SK-N-SH (cell line): ENCODE measurements around the gene COMMD10. TPM values are rescaled to one million over a fixed set of nuclear protein-coding genes. Genes with fewer than 3 reads are reported as not detected.

Experiments used
- CTCF ChIA-PET: fragments of 300-600, 350-600 bp; formaldehyde crosslinking; extraction: SDS; loops from one replicate; lab custom pipeline; 2021; lab: Yijun Ruan, JAX
- POLR2A ChIA-PET: fragments of 350-600 bp; sonication (Branson Sonifier 250); formaldehyde crosslinking; extraction: SDS; loops from one replicate; lab custom pipeline; 2020; ENCODE audit warnings: antibody characterized with exemption, inconsistent platforms; lab: Yijun Ruan, JAX
- DNase-seq: peaks from one replicate; pipeline ENCODE4 v3.0.0; 2012
- H2AFZ ChIP-seq: fragments of 200-600 bp; sonication (generic); 2 replicates; pipeline ENCODE4 v1.8.1; 2016; ENCODE audit warnings: antibody characterized with exemption, mild to moderate bottlenecking, low read depth
- H3F3A ChIP-seq: fragments of 200-600 bp; sonication (generic); replicated peaks from 2 replicates; pipeline ENCODE3; 2016; ENCODE audit warnings: antibody characterized with exemption, mild to moderate bottlenecking; ENCODE audit not compliant: insufficient read depth
- H3K27ac ChIP-seq, 2 experiments: fragments of 200-500 bp in 1 of 2; fragments of 200-600 bp in 1 of 2; sonication (Bioruptor generic) in 1 of 2; sonication (generic), shearing (Covaris generic) in 1 of 2; 2 replicates each; pipeline versions ENCODE4 v1.5.1 to v1.6.1; 2014 to 2016; ENCODE audit warnings: low read depth in 2 of 2, inconsistent platforms in 1 of 2, low read length in 1 of 2, mild to moderate bottlenecking in 1 of 2, mixed read lengths in 1 of 2
- H3K27me3 ChIP-seq: fragments of 200-600 bp; sonication (generic), shearing (Covaris generic); 2 replicates; pipeline ENCODE4 v1.6.1; 2016; ENCODE audit warnings: mixed run types; ENCODE audit not compliant: insufficient read depth
- H3K36me3 ChIP-seq, 2 experiments: fragments of 200-500 bp in 1 of 2; fragments of 200-600 bp in 1 of 2; sonication (Bioruptor generic) in 1 of 2; sonication (generic) in 1 of 2; replicated peaks in 1 of 2; 2 replicates each; pipeline versions ENCODE3 to v1.5.1; 2014 to 2016; ENCODE audit warnings: low read length in 1 of 2, mild to moderate bottlenecking in 1 of 2; ENCODE audit not compliant: insufficient read depth in 2 of 2, control insufficient read depth in 1 of 2
- H3K4me1 ChIP-seq, 2 experiments: fragments of 200-500 bp in 1 of 2; fragments of 200-600 bp in 1 of 2; sonication (Bioruptor generic) in 1 of 2; sonication (generic), shearing (Covaris generic) in 1 of 2; 2 replicates each; pipeline versions ENCODE4 v1.5.1 to v1.6.1; 2014 to 2016; ENCODE audit warnings: low read depth in 1 of 2, low read length in 1 of 2, mixed run types in 1 of 2; ENCODE audit not compliant: insufficient read depth in 2 of 2, control insufficient read depth in 1 of 2
- H3K4me2 ChIP-seq: fragments of 200-600 bp; sonication (generic), shearing (Covaris generic); 2 replicates; pipeline ENCODE4 v1.6.1; 2017; ENCODE audit warnings: mixed run types
- H3K4me3 ChIP-seq, 2 experiments: fragments of 200-500 bp in 1 of 2; fragments of 200-600 bp in 1 of 2; sonication (Bioruptor generic) in 1 of 2; sonication (generic), shearing (Covaris generic) in 1 of 2; 2 replicates each; pipeline versions ENCODE4 v1.5.1 to v1.8.1; 2014 to 2016; ENCODE audit warnings: low read depth in 2 of 2, inconsistent platforms in 1 of 2, low read length in 1 of 2, mild to moderate bottlenecking in 1 of 2, mixed read lengths in 1 of 2, moderate library complexity in 1 of 2
- H3K79me2 ChIP-seq: fragments of 200-600 bp; sonication (generic); 2 replicates; pipeline ENCODE4 v1.8.1; 2017; ENCODE audit warnings: mild to moderate bottlenecking; ENCODE audit not compliant: insufficient read depth
- H3K9ac ChIP-seq: fragments of 200-600 bp; sonication (generic); 2 replicates; pipeline ENCODE4 v1.6.1; 2017; ENCODE audit warnings: mixed run types
- H3K9me2 ChIP-seq: fragments of 200-600 bp; sonication (generic); 2 replicates; pipeline ENCODE4 v1.6.1; 2017; ENCODE audit warnings: mixed run types
- H3K9me3 ChIP-seq: fragments of 200-600 bp; sonication (generic); 2 replicates; pipeline ENCODE4 v1.6.1; 2017; ENCODE audit warnings: mixed run types, mild to moderate bottlenecking, moderate library complexity
- H4K20me1 ChIP-seq: fragments of 200-600 bp; sonication (generic); 2 replicates; pipeline ENCODE4 v1.6.1; 2017; ENCODE audit warnings: mild to moderate bottlenecking, mixed run types; ENCODE audit not compliant: insufficient read depth
- FOXM1 ChIP-seq: IDR thresholded peaks from 2 replicates; pipeline ENCODE4 v1.4.0; 2012; ENCODE audit warnings: low read depth, mild to moderate bottlenecking
- GABPA ChIP-seq: IDR thresholded peaks from 2 replicates; pipeline ENCODE4 v1.4.0; 2012; ENCODE audit warnings: low read depth, mild to moderate bottlenecking
- GATA2 ChIP-seq: sonication (generic); formaldehyde crosslinking; IDR thresholded peaks from 2 replicates; pipeline ENCODE4 v1.5.0; 2020; ENCODE audit warnings: mild to moderate bottlenecking, missing genetic modification reagents
- JUND ChIP-seq: IDR thresholded peaks from 2 replicates; pipeline ENCODE4 v1.4.0; 2012
- NFIC ChIP-seq: IDR thresholded peaks from 2 replicates; pipeline ENCODE4 v1.4.0; 2012; ENCODE audit warnings: borderline replicate concordance
- POLR2AphosphoS5 ChIP-seq: IDR thresholded peaks from 2 replicates; pipeline ENCODE4 v1.6.1; 2012; ENCODE audit warnings: low read depth, low read length
- RCOR1 ChIP-seq: fragments of 150-350 bp; IDR thresholded peaks from 2 replicates; pipeline ENCODE4 v1.6.1; 2017; ENCODE audit warnings: antibody characterized with exemption, low read length
- RXRA ChIP-seq: IDR thresholded peaks from 2 replicates; pipeline ENCODE4 v1.4.0; 2012; ENCODE audit warnings: low read depth, mild to moderate bottlenecking, borderline replicate concordance
- SIN3A ChIP-seq: IDR thresholded peaks from 2 replicates; pipeline ENCODE4 v1.6.1; 2012; ENCODE audit warnings: low read depth, mild to moderate bottlenecking, low read length, moderate library complexity, borderline replicate concordance
- TAF1 ChIP-seq: IDR thresholded peaks from 2 replicates; pipeline ENCODE4 v1.6.1; 2012; ENCODE audit warnings: low read depth, mild to moderate bottlenecking, low read length, moderate library complexity, borderline replicate concordance
- TCF12 ChIP-seq: IDR thresholded peaks from 2 replicates; pipeline ENCODE4 v1.4.0; 2012
- ZBTB33 ChIP-seq: IDR thresholded peaks from 2 replicates; pipeline ENCODE4 v1.4.0; 2012; ENCODE audit warnings: low read depth, borderline replicate concordance
- WGBS: methylation state at CpG from one replicate; pipeline ENCODE4 v1.1.6; 2017; ENCODE audit warnings: low lambda C conversion rate; 5-methylcytosine and 5-hydroxymethylcytosine counted together
- polyA plus RNA-seq, 3 experiments: library from polyadenylated mRNA; depleted of rRNA; stranded (reverse); fragments of >200 nt; gene quantifications; 2 replicates each; pipeline ENCODE4 v1.2.3, GENCODE V29; 2012
- TF ChIP-seq, protein P1 (sequence below): fragments of 200-600 bp; sonication (generic); IDR thresholded peaks from 2 replicates; pipeline ENCODE4 v1.6.1; 2017; ENCODE audit warnings: antibody characterized with exemption, mild to moderate bottlenecking, moderate library complexity
- TF ChIP-seq, protein P2 (sequence below): IDR thresholded peaks from 2 replicates; pipeline ENCODE4 v1.4.0; 2012; ENCODE audit warnings: low read depth
- TF ChIP-seq, protein P3 (sequence below): IDR thresholded peaks from 2 replicates; pipeline ENCODE4 v1.6.1; 2012; ENCODE audit warnings: mild to moderate bottlenecking, low read depth, low read length, moderate library complexity

The COMMD10 gene
- polyA plus RNA-seq, 1 of the 3 experiments (the other 2 are of a cell fraction), result 9.4 TPM

DNA sequence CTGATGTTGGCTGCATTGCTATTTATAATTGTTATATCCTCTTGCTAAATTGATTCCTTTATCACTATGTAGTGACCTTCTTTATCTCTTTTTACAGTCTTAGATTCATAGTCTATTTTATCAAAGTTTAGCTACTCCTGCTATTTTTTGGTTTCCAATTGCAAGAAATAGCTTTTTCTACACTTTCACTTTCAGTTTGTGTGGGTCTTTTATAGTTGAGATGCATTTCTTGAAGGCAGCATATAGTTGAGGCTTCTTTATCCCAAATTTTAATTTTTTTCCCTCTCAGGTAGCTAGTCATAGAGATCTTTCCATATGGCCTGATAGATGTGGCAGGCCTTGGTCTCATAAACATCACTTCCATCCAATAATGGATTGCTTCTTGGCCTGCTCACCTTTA, 228.5 kb downstream of the COMMD10 start:
- Histone ChIP-seq H2AFZ (no peak overlapping the region), H3K27ac (no peak overlapping the region), H3K9me2 (no peaks in the 10 kb centered on the region), H3K27me3 (no peaks in the 10 kb centered on the region), H4K20me1 (no peaks in the 10 kb centered on the region), H3K4me1 (no peaks in the 10 kb centered on the region), H3K9ac (no peak overlapping the region), H3K4me2 (no peak overlapping the region; the same call in 1 of the 2 replicates), H3K4me3 (no peak overlapping the region; a peak in 1 of 4 replicates), H3F3A (no peaks in the 10 kb centered on the region), H3K9me3 (0 out of 2 replicates have a peak, but pooled peaks cover 3% of the 10 kb centered on the region), H3K36me3 (peaks cover 0 to 4% of the 10 kb centered on the region in 2 experiments), H3K79me2 (no peaks in the 10 kb centered on the region)
- POLR2A ChIA-PET, result no interaction called here
- CTCF ChIA-PET, result no interaction called here
- no peak for DNase-seq
- TF ChIP-seq, protein P1, sequence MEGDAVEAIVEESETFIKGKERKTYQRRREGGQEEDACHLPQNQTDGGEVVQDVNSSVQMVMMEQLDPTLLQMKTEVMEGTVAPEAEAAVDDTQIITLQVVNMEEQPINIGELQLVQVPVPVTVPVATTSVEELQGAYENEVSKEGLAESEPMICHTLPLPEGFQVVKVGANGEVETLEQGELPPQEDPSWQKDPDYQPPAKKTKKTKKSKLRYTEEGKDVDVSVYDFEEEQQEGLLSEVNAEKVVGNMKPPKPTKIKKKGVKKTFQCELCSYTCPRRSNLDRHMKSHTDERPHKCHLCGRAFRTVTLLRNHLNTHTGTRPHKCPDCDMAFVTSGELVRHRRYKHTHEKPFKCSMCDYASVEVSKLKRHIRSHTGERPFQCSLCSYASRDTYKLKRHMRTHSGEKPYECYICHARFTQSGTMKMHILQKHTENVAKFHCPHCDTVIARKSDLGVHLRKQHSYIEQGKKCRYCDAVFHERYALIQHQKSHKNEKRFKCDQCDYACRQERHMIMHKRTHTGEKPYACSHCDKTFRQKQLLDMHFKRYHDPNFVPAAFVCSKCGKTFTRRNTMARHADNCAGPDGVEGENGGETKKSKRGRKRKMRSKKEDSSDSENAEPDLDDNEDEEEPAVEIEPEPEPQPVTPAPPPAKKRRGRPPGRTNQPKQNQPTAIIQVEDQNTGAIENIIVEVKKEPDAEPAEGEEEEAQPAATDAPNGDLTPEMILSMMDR, result no peak
- no peak for TF ChIP-seq RXRA
- no peak for TF ChIP-seq POLR2AphosphoS5
- TF ChIP-seq FOXM1, result no peak
- TF ChIP-seq, protein P2, sequence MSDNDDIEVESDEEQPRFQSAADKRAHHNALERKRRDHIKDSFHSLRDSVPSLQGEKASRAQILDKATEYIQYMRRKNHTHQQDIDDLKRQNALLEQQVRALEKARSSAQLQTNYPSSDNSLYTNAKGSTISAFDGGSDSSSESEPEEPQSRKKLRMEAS, result no peak
- TF ChIP-seq TAF1, result no peak
- no peak for TF ChIP-seq NFIC
- no peak for TF ChIP-seq JUND
- no peak for TF ChIP-seq RCOR1

- CTCF ChIA-PET, result interaction anchor here (1.3 kb wide), 1 partner anchor 56 kb away, joined by 3 read pairs; no protein-coding TSS in a partner anchor
- H3K9me3 ChIP-seq, result no peaks in the 10 kb centered on the region
- TF ChIP-seq NFIC (no peak), JUND (no peak), GABPA (no peak), ZBTB33 (no peak), FOXM1 (no peak), GATA2 (no peak), SIN3A (no peak), TCF12 (no peak)
- TF ChIP-seq, protein P1, result no peak
- TF ChIP-seq, protein P2, result no peak
- TF ChIP-seq, protein P3, sequence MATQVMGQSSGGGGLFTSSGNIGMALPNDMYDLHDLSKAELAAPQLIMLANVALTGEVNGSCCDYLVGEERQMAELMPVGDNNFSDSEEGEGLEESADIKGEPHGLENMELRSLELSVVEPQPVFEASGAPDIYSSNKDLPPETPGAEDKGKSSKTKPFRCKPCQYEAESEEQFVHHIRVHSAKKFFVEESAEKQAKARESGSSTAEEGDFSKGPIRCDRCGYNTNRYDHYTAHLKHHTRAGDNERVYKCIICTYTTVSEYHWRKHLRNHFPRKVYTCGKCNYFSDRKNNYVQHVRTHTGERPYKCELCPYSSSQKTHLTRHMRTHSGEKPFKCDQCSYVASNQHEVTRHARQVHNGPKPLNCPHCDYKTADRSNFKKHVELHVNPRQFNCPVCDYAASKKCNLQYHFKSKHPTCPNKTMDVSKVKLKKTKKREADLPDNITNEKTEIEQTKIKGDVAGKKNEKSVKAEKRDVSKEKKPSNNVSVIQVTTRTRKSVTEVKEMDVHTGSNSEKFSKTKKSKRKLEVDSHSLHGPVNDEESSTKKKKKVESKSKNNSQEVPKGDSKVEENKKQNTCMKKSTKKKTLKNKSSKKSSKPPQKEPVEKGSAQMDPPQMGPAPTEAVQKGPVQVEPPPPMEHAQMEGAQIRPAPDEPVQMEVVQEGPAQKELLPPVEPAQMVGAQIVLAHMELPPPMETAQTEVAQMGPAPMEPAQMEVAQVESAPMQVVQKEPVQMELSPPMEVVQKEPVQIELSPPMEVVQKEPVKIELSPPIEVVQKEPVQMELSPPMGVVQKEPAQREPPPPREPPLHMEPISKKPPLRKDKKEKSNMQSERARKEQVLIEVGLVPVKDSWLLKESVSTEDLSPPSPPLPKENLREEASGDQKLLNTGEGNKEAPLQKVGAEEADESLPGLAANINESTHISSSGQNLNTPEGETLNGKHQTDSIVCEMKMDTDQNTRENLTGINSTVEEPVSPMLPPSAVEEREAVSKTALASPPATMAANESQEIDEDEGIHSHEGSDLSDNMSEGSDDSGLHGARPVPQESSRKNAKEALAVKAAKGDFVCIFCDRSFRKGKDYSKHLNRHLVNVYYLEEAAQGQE, result no peak
Measured at GRCh38 chr5:116315531-116315930, 230.7 kb downstream of the COMMD10 start.

More at GRCh38 chr5:116315531-116315930, 230.7 kb downstream of the COMMD10 start:
- Histone ChIP-seq H3K9ac (no peak overlapping the region), H4K20me1 (no peaks in the 10 kb centered on the region), H3K4me3 (no peak overlapping the region), H3F3A (no peaks in the 10 kb centered on the region), H3K4me1 (no peaks in the 10 kb centered on the region), H3K4me2 (no peak overlapping the region), H2AFZ (no peak overlapping the region), H3K79me2 (no peaks in the 10 kb centered on the region), H3K9me2 (no peaks in the 10 kb centered on the region), H3K27ac (no peak overlapping the region), H3K36me3 (no peaks in the 10 kb centered on the region), H3K27me3 (no peaks in the 10 kb centered on the region)
- no peak for DNase-seq
- 83% methylated on average over 2 of the region's 2 CpGs for WGBS
- POLR2A ChIA-PET, result no interaction called here
